DOHH2 (cell line): ENCODE data around the gene KRT17.
"Not testable (repeated sequence)": the region's sequence is repeated elsewhere in the genome, so short reads cannot be mapped to it uniquely, and the experiment has no call there.

ENCODE experiments used
- H3F3A ChIP-seq: fragments of 200-600 bp; sonication (generic), shearing (Covaris generic); 2 replicates; pipeline ENCODE4 v1.6.0; 2016; ENCODE audit warnings: antibody characterized with exemption, mild to moderate bottlenecking; ENCODE audit not compliant: control insufficient read depth, insufficient read depth
- H3K27ac ChIP-seq: fragments of 200-600 bp; sonication (generic); 2 replicates; pipeline ENCODE4 v1.5.1; 2014; ENCODE audit warnings: low read depth, mild to moderate bottlenecking, low read length, moderate library complexity
- H3K27me3 ChIP-seq: fragments of 200-600 bp; sonication (generic); 2 replicates; pipeline ENCODE4 v1.6.1; 2014; ENCODE audit warnings: mild to moderate bottlenecking, low read length, mixed read lengths; ENCODE audit not compliant: control insufficient read depth
- H3K36me3 ChIP-seq: fragments of 200-600 bp; sonication (generic); 2 replicates; pipeline ENCODE4 v1.6.1; 2014; ENCODE audit warnings: mild to moderate bottlenecking, low read length, moderate library complexity, mixed read lengths; ENCODE audit not compliant: control insufficient read depth
- H3K4me1 ChIP-seq: fragments of 200-600 bp; sonication (generic); 2 replicates; pipeline ENCODE4 v1.6.1; 2014; ENCODE audit warnings: mild to moderate bottlenecking, low read length, mixed read lengths; ENCODE audit not compliant: control insufficient read depth
- H3K4me2 ChIP-seq: fragments of 200-600 bp; sonication (generic); 2 replicates; pipeline ENCODE4 v1.6.0; 2014; ENCODE audit warnings: mild to moderate bottlenecking, low read length, moderate library complexity
- H3K4me3 ChIP-seq: fragments of 200-600 bp; sonication (generic); 2 replicates; pipeline ENCODE4 v1.5.1; 2014; ENCODE audit warnings: mild to moderate bottlenecking, low read length, mixed read lengths
- H3K79me2 ChIP-seq: fragments of 200-600 bp; sonication (generic); 2 replicates; pipeline ENCODE4 v1.6.1; 2014; ENCODE audit warnings: mild to moderate bottlenecking, low read length, mixed read lengths; ENCODE audit not compliant: control insufficient read depth
- H3K9me2 ChIP-seq: fragments of 200-600 bp; sonication (generic); replicated peaks from 2 replicates; pipeline ENCODE4 v1.6.1; 2014; ENCODE audit warnings: mild to moderate bottlenecking, low read length, mixed read lengths; ENCODE audit not compliant: control insufficient read depth
- H3K9me3 ChIP-seq: fragments of 200-600 bp; sonication (generic); 2 replicates; pipeline ENCODE4 v1.6.1; 2014; ENCODE audit warnings: antibody characterized with exemption, low read length, mixed read lengths; ENCODE audit not compliant: control insufficient read depth, insufficient read depth
- H4K20me1 ChIP-seq: fragments of 200-600 bp; sonication (generic); 2 replicates; pipeline ENCODE4 v1.6.0; 2014; ENCODE audit warnings: low read depth, mild to moderate bottlenecking, antibody characterized with exemption, low read length, moderate library complexity; ENCODE audit not compliant: control insufficient read depth, insufficient read depth
- CTCF ChIP-seq: fragments of 200-600 bp; sonication (generic); IDR thresholded peaks from one replicate; pipeline ENCODE4 v1.5.1; 2014; ENCODE audit warnings: antibody characterized with exemption, mild to moderate bottlenecking, low read depth, low read length; ENCODE audit not compliant: poor library complexity, severe bottlenecking
- EZH2phosphoT487 ChIP-seq: fragments of 200-600 bp; sonication (generic); IDR thresholded peaks from 2 replicates; pipeline ENCODE4 v1.6.1; 2017; ENCODE audit warnings: borderline replicate concordance, mild to moderate bottlenecking, antibody characterized with exemption, low read length, moderate library complexity, mixed read lengths

Gene KRT17

GRCh38 chr17:41631025-41631897 lies 6.9 kb upstream of the KRT17 start:
- Histone ChIP-seq H3K27me3 (no peaks in the 10 kb centered on the region), H3K4me2 (no peak overlapping the region), H3K79me2 (no peaks in the 10 kb centered on the region), H3K9me2 (no peaks in the 10 kb centered on the region), H3K9me3 (no peaks in the 10 kb centered on the region; the same call in 1 of the 2 replicates), H4K20me1 (no peaks in the 10 kb centered on the region), H3K4me1 (no peaks in the 10 kb centered on the region), H3K27ac (no peak overlapping the region), H3F3A (no peaks in the 10 kb centered on the region), H3K36me3 (no peaks in the 10 kb centered on the region), H3K4me3 (no peak overlapping the region)
- TF ChIP-seq EZH2phosphoT487 = no peak
- no peak for TF ChIP-seq CTCF

GRCh38 chr17:41629826-41630670 lies 5.7 kb upstream of the KRT17 start:
- Histone ChIP-seq H3K4me1 (no peaks in the 10 kb centered on the region), H3K9me2 (no peaks in the 10 kb centered on the region), H3K27ac (no peak overlapping the region), H3F3A (no peaks in the 10 kb centered on the region), H3K4me3 (no peak overlapping the region), H3K79me2 (no peaks in the 10 kb centered on the region), H3K9me3 (no peaks in the 10 kb centered on the region; the same call in 1 of the 2 replicates), H3K36me3 (no peaks in the 10 kb centered on the region), H3K4me2 (no peak overlapping the region), H3K27me3 (no peaks in the 10 kb centered on the region), H4K20me1 (no peaks in the 10 kb centered on the region)
- TF ChIP-seq CTCF = no peak
- TF ChIP-seq EZH2phosphoT487 = no peak

GRCh38 chr17:41629316-41629715 lies 4.9 kb upstream of the KRT17 start:
- Histone ChIP-seq H3K27ac (no peak overlapping the region), H3K4me2 (no peak overlapping the region), H3K79me2 (no peaks in the 10 kb centered on the region), H3K4me3 (no peak overlapping the region), H4K20me1 (no peaks in the 10 kb centered on the region), H3K9me2 (no peaks in the 10 kb centered on the region), H3K27me3 (no peaks in the 10 kb centered on the region), H3K9me3 (no peaks in the 10 kb centered on the region; the same call in 1 of the 2 replicates), H3K36me3 (no peaks in the 10 kb centered on the region), H3K4me1 (no peaks in the 10 kb centered on the region), H3F3A (no peaks in the 10 kb centered on the region)
- TF ChIP-seq EZH2phosphoT487 (no peak), CTCF (no peak)

GRCh38 chr17:41628621-41629255 lies 4.4 kb upstream of the KRT17 start:
- not testable (repeated sequence) for H4K20me1 ChIP-seq, H3K4me2 ChIP-seq, H3K27ac ChIP-seq, H3K27me3 ChIP-seq, H3K9me2 ChIP-seq, H3K36me3 ChIP-seq, H3K79me2 ChIP-seq, H3K4me1 ChIP-seq, H3K9me3 ChIP-seq, H3F3A ChIP-seq, H3K4me3 ChIP-seq

- H3K9me3 ChIP-seq, H3K36me3 ChIP-seq, H3K9me2 ChIP-seq, H4K20me1 ChIP-seq, H3K4me3 ChIP-seq, H3K27me3 ChIP-seq, H3K27ac ChIP-seq, H3K4me2 ChIP-seq, H3K4me1 ChIP-seq, H3K79me2 ChIP-seq, H3F3A ChIP-seq: not testable (repeated sequence)
Measured at GRCh38 chr17:41628073-41628370, 3.6 kb upstream of the KRT17 start.
